Stimulated activated CD4-positive, alpha-beta T cell treated with anti-CD3 and anti-CD28 coated beads, TNF-alpha, amount 100 ng/mL, for 4 hours (primary cell): ENCODE measurements around the gene FAM72C.
"Not testable (repeated sequence)": the region's sequence is repeated elsewhere in the genome, so short reads cannot be mapped to it uniquely, and the experiment has no call there.

ENCODE experiments used
- DNase-seq, 3 experiments: peaks; one replicate each; pipeline ENCODE4 v3.0.0-alpha.2; 2020; ENCODE audit warnings: low read depth in 3 of 3

The FAM72C gene

DNA sequence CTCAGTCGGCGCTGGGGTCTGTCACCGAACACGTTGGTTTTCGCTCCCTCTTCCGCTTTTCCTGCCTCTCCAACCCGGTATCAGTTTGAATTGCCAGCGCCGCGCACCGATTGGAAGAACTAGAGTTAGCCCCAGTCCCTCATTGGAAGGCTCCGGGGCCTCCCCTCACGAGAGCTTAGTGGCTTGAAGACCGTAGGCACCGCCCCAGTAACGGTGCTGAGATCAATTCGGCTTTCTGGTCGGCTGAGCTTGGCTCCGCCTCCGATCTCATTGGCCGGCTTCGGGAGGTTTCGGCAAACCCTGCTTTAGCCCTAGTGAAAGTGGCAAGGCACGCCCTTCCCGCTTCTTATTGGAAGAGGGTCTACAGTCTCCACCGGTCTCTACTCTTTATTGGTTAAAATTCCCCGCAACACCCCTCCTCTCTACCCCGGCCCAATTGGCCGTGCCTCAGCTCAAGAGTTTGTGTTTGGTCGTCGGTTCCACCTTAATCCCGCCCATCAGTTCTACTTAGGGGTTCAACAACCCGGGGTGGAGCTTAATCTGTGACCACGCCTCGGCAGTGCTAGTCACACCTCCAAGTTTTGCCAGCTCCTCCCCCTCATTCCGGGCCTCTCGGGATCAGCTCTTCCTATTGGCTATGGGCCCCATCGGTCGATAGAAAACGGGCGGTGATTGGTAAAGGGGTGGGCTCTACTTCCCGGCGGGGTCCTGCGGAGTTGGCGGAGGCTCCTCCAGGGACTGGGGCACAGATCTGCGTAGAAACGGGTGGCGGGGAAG is at the start of gene FAM72C:
FAM72C (minus strand) TSS at position 63 of the 777 bp plus-strand sequence. CDS start 845 bp downstream, outside the sequence.
- DNase-seq, result not testable (repeated sequence)

DNA sequence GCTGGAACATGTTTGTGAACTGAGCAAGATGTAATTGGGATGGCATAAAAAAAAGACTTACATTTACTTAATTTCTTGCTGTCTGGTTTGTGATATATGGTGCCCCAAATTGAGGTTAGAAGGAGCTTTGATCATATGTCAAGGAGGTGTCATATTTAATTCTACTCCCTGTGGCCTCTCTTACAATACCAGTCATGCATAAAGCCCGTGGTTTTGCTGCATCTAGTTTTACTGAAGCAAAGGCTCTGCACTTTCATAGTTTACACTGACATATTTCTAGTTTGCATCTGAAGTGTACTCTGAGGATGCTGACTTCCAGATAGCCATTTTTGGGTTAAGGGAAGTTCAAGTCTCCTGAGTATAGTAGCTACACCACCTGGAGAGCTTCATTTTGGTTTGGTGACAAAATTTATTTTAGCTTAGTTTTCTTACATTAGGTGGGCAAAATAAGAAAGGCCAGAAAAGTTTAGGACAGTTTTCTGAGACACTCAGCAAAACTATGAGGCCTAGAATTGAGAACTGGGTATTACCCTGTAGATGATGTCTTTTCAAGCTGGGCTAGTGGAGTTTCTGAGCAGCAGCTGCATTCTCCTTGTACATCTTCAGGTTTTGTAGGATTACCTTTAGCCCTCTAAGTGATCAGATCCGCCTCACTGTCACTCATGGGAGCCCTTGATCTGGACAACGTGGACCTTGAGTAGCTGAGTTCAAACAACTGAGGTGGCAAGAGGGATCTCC is 48.4 kb upstream of the FAM72C start:
- not testable (repeated sequence) for DNase-seq

DNA sequence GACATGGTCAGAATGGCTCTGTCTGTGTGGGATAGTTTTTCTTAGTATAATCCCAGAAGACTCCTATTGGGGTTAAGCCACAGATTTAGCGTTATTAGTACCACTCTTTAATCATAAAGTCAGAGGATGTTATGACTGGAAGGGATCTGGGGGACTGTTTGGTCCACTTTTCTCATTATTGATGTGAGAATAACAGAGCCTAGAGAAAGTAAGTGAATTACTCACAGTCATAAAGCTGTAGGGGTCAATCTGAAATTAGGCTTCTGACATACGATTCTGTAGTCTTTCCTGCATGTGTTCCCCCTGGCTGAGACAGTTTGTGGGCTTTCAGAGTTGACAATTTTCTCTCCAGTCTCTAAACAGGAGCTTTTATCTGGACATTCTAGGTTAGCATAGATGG is 47.3 kb upstream of the FAM72C start:
- not testable (repeated sequence) for DNase-seq

DNA sequence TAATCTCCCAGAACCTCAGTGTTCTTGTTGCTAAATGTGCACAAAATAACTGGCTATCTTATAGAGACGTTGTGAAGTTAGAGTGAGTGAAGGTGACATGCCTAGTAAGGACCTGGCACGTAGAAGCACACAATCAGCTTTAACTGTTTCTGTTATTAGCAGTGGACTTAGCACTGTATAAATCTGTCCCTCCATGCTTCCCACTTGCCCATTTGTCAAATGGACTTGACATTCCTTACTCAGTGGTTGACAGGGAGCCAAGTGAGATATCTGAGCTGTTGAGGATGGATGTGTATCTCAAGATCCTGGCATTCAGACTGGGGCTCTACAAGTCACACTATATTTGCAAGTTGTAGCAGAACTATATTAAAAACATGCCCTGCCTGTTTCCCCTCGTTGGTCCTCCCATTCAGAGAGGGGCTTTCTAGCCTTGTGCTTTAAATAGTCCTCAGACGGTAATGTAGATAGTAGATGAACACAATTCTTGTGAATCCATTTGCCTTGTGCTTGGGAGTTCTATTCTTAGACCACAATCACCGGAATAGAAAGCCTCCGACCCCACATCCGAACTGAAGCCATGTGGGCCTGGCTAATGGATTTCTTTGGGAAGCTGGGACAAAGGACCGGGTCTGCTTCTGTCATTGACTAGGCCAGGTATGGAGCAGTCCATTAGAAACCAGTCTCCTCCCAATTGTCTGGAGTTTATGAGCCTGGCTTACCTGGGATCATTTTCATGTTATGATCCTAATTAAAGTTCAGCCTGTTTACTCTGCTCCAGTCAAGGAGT is 43.6 kb upstream of the FAM72C start:
- not testable (repeated sequence) for DNase-seq

DNA sequence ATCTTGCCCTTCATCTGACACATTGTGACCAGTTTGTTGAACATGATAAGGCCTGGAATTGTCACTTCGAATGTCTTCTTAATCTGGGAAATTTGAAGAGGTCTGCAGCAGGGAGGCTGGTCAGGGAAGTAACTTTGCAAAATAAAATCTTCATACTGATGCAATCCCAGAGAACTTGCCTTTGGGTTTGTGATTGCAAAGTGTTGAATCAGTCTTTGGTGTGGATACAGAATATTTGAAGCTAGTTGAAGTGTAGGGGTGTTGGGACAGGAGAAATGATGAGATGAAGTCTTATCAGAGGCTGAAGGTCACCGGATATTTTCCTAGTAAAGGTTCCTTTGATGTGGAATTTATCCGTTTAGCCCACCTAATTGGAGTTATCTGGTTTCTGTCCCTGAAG is 42.7 kb upstream of the FAM72C start:
- not testable (repeated sequence) for DNase-seq

DNA sequence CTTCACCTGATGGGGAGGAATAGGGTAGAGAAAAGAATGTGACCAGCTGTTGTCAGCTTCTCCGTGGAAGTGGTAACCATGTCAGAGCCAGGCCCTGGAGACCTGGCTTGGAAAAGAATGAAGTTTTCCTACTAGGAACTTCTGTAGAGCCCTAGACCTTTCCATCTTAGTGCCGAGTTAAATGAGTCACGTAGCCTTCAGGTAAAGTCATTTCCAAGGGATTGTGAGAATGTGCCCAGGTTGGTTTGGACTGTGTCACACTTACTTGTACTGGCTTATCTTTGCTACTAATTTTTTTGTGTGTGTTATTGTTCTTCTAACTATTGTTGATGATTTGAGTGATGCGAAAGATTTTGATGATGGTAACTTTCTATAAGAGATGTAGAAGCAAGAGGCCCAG is 42.3 kb upstream of the FAM72C start:
- not testable (repeated sequence) for DNase-seq

DNA sequence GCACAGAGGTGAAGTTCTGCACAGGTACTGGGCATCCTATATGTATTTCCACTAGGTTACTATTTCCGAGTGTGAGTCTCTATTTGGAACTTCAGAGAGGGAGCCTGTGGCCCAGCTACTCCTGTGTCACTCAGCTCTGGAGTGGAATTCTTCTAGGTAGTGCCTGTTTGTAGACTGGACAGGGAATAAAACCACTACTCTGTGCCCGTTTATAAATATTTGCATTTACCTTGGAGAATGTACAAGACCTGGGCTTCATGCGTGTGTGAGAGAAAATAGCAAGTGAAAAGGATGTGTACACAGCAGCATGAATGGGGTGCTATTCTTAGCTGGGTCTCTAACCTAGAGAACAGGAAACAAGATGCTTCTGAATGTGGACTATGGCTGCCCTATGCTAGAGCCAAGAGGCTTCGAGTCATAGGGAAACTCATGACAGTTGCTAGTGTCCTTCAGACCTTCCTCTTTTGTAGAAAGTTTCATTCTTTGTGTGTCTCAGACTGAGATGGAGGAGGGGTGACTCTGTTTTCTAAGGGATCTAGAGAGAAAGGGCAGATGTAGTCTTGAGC is 40.5 kb upstream of the FAM72C start:
- DNase-seq, result not testable (repeated sequence)

DNA sequence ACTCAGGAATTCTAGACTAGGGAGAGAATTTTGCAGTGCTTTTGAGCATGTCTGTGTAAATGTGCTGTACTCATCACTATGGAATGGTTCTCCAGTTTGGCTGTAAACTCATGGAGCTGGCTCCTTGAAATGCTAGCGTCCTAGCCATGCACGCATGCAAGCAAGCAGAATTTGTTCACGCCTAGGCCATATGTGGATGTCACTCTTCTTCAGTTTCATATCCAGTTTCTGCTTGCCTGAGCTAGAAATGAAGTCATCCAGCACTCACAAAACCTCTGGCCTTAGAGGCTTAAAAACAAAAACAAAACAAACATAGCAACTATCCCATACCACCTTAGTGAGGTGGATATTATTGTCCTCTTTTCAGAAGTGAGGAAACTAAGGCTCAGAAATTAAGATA is 37.6 kb upstream of the FAM72C start:
- not testable (repeated sequence) for DNase-seq

DNA sequence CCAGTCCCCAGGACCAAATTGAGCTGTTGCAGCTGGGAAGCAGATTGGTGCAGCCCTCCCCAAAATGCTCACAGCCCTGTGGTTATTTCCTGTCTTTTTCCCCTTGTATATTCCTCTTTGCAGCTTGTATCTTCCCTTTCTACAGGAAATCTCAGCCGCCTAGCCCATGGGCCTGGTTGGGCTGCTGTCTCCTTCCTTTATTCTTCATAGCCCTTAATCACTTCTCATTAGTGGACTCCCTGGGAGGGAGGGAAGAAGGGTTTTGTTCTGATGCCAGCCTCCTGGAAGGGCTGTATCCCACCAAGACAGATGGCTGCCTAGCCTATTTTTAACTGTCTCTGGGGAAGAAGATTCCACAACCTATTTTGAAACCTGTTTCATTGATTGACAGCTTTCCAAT is 32.5 kb upstream of the FAM72C start:
- not testable (repeated sequence) for DNase-seq

DNA sequence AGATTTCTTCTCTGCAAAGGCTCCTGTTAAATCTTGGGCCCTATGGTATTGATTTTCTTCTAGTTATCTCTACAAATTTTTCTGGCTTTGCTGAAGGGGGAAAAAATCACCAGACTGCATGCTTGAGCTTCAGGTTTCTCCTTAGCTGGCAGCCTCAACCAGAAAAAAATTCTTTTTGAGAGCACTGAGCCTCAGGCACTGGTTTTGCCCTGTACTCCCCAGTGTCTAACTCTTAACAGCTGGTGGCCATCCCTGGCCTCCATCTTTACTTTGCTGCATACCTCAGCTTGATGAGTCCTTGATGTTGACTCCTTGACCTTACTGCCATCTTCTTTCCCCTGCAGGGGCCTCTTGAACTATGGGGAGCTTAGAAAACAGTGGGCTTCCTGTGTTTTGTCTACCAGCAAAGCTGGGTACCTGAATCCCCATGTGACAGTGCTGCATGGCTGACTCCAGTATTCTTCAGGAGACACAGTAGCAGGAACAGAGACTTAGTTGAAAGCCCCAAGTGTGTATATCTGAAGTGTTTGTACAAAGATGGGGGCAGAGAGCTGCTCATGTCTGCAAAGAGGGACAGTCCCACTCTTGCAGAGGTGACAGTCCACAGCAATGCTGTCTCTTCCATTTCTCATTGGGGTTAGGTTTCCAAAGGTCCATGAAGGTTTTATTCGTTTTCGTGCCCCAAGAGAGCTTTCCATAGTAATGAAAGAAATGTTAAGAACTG is 31.7 kb upstream of the FAM72C start:
- DNase-seq, result not testable (repeated sequence)

DNA sequence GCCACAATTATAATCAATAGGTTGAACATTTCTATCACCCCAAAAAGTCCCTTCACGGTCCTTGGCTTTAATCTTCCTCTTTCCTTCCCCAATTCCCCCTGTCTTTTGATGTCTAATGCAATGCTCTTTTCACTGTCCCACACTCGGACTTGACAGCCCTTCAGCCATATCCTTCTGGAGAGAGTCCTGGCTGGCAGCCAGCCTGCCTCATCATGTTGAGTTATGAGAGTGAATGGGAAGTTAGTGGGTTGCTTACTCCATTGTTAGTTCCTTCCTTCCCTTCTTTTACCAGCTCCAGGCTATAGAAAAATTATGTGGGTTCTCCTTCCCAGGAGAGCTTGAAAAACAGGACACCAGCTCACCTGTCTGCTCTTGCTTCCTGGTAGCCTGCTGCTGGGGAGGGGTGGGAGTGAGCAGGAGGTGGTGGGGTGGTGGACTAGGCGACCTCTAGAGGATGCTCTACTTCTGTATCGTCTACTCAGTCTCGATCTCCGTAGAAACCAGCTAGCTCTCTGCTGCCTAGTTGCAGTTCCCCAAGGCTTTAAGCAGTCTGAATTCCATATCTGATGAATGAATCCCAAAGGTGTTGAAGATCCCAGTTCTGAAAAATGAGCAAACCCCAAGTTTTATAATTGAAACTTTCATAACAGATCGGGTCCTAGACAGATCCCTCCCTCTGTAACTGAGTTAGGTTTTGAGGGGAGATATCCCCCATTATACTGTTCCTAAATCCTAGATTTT is 30.5 kb upstream of the FAM72C start:
- DNase-seq, result not testable (repeated sequence)

DNA sequence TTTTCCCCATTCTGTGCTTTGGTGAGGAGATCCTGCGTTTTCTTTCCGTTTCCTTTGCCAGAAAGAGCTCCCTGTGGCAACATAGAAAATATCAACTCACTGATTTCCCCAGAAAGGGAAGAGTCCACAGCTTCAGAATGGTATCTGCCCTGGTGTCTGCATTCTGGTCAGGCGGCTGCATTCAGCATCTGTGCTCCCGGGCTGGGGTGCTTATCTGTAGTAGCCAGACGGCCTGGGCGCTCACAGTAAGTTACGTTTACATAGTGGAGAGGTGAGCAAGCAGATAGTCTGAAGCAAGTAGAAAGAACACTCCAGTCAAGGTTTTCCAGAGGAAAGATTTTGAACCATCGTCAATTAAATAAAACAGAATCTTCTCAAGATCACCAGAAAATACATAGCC is 29.3 kb upstream of the FAM72C start:
- not testable (repeated sequence) for DNase-seq

DNA sequence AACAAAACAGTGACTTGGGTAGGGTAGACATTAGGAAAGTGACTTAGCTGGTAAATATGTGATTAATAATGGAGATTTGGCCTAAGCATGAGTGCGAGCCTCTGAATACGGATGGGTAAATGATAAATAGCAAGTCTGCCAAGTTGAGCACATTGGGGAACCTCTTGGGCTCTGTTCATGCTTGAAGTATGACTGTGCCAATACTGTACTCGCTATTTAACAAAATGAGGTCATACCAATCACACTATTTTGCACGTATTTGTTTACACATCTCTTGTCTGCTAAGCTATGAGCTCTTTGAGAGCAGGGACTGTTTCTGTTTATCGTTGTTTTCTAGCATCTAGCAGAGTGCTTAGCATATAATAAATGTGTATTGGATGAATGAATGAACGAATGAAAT is 24.2 kb upstream of the FAM72C start:
- DNase-seq, result not testable (repeated sequence)

DNA sequence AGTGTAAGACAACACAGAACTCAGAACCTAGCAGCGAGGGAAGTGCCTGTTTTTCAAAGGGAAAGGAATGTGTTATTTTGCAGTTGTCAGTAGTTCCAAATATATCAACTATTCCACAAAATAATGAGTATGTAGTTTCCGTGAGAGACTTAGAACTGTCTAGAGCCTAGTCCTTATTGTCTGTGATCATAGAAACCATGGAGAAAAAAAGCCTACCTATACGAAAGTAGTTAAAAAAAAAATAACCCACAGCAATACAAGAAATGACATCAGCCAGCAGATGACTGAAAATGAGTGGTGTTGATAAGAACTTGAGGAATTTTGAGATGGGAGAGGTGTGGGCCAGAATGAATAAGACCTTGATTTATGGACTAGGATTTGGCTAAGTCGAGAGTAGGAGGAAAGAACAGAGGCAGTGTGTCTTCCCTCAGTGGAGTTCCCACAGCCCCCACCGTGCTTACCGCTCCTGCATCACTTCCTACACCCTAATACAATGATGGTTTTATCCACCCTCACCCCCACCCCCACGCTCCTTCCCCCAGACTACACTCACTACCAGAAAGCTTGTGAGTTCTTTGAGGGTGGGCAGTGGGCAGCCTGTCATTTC is 21.6 kb upstream of the FAM72C start:
- not testable (repeated sequence) for DNase-seq

DNA sequence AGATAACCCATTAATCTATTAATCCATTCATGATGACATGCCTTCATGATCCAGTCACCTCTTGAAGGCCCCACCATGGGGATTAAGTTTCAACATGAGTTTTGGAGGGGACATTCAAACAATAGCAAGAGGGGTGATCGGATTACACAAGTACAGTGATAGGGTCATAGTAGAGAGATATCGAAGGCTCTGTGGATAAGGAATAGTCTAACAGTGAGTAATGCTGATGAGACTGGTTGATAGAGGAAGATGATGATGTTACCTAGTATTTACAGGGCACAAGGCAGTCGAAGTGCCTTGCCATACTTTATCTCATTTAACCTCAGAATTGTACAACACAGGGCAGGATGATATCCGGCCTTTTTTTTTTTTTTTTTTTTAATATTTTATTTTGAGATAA is 18.9 kb upstream of the FAM72C start:
- not testable (repeated sequence) for DNase-seq

DNA sequence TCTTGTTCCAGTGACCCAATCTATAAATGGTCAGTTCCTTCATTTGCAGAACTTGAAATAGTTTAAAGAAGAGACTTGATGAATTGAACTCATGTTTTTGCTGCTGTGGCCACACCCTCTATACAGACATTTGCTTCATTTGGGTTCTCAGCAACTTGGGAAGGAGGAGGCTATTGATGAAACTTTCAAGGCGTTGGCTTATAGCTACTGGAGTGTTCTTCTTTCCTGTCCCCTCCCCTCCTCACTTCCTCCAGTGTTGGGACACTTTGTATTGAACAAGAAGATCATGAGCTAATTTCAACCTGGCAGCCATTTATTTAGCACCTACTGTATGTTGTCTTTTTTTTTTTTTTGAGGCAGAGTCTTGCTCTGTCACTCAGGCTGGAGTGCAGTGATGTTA is 17.9 kb upstream of the FAM72C start:
- DNase-seq, result not testable (repeated sequence)

DNA sequence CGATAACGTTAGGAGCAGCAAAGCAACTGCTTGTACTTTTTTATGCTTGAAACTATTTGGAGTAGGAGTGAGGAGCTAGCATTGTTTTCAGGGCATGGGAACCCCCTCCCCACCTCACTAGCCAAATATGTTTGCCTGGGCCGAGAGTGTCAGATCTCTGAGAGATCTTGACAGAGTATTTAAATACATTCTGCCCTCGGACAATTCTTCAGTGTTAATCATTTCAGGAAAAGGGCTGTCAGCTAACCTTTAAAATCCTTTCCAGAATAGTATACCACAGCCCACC is 17.6 kb upstream of the FAM72C start:
- not testable (repeated sequence) for DNase-seq

DNA sequence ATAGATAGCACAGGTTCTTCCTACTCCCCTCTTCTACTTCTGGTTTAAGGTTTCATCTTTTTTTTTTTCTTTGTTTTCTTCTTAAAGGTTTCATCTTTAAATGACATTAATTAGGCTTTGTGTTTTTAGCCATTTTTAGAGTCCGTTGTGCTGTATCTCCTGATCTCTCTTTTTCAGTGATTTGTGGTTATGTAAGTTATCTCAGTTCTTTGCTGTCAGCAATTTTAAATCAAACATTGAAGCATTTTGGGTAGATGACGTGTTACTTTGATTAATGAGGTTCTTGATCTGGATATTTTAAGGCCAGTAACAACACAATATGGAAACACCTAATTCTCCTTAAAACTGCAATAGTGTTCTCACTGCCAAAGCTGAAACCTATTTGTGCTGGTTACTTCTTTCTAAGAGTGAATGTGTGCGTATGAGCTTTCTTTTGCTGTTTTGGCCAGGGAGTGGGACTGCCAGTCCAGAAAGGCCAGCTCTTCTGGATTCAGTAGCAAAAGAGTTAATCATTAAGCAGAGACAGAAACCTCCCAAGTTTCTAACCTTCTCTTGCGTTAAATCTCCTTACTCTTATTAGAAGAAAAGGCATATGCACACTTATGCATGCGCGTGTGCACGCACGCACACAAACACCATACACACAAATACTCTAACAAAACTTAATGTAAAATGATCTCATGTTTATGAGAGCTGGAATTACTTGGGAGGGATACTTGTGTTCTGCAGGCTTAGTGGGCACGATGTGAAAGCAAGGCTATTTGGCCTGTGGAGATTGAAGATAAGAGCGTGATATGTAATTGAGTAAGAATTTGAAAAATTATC is 17.0 kb upstream of the FAM72C start:
- not testable (repeated sequence) for DNase-seq

DNA sequence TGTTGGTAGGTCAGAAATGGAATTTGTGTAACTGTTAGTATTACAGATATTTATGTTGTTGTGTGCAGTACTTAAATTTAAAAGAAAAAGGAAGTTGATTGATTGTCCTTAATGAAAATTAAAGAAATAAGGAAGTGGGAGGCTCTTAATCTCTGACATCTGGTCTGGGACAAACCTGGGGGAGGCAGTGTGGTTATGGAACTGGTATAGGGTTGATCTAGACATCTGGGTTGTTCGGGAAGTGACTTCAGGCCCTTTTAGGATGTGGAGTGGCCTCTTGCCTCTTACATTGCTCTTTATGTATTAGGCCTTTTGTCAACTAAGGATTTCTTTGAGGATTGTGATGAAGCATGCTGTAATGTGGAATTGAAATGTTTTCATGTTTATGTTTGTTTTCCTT is 16.1 kb upstream of the FAM72C start:
- DNase-seq, result not testable (repeated sequence)
